Aorta (tissue), 5 donors: ENCODE data around the gene NKD2. TPM values are rescaled to one million over a fixed set of nuclear protein-coding genes. Genes with fewer than 3 reads are reported as not detected.

ENCODE experiments used
- ATAC-seq: fragments of 200-7000 bp; cut with Tn5 transposase; one replicate; pipeline ENCODE4 v1.9.1; 2022; ENCODE audit warnings: moderate library complexity; ENCODE audit not compliant: low FRiP score
- DNase-seq, 2 donors: peaks; one replicate each; pipeline ENCODE4 v3.0.0-alpha.2; 2020
- H3K27ac ChIP-seq, 2 donors: one replicate each; pipeline ENCODE4 v1.5.1; 2013; ENCODE audit warnings: low read length in 2 of 2, mild to moderate bottlenecking in 2 of 2, moderate library complexity in 2 of 2, control low read depth in 1 of 2, inconsistent platforms in 1 of 2, low read depth in 1 of 2
- H3K27me3 ChIP-seq, 2 donors: one replicate each; pipeline ENCODE4 v1.6.1; 2013; ENCODE audit warnings: control low read depth in 1 of 2, low read length in 1 of 2, mild to moderate bottlenecking in 1 of 2, moderate library complexity in 1 of 2; ENCODE audit not compliant: insufficient read depth in 2 of 2, control insufficient read depth in 1 of 2
- H3K36me3 ChIP-seq, 2 donors: one replicate each; pipeline ENCODE4 v1.6.1; 2013; ENCODE audit warnings: control low read depth in 1 of 2, low read length in 1 of 2, mild to moderate bottlenecking in 1 of 2; ENCODE audit not compliant: insufficient read depth in 2 of 2, control insufficient read depth in 1 of 2
- H3K4me1 ChIP-seq, 2 donors: one replicate each; pipeline ENCODE4 v1.6.1; 2013; ENCODE audit warnings: low read length in 2 of 2, control low read depth in 1 of 2, mild to moderate bottlenecking in 1 of 2, moderate library complexity in 1 of 2; ENCODE audit not compliant: insufficient read depth in 2 of 2, control insufficient read depth in 1 of 2
- H3K4me3 ChIP-seq, 2 donors: one replicate each; pipeline ENCODE4 v1.5.1; 2013; ENCODE audit warnings: low read length in 2 of 2, control low read depth in 1 of 2, mild to moderate bottlenecking in 1 of 2
- H3K9me3 ChIP-seq: one replicate; pipeline ENCODE4 v1.6.1; 2013; ENCODE audit warnings: mild to moderate bottlenecking, low read length; ENCODE audit not compliant: control insufficient read depth
- WGBS, 2 donors: extraction: QIAGEN DNeasy Blood & Tissue Kit; methylation state at CpG; one replicate each; pipeline ENCODE4 v1.1.7; 2013; 5-methylcytosine and 5-hydroxymethylcytosine counted together
- intact Hi-C, 2 donors: fragments of 100-400 bp; cut with DNase I; formaldehyde crosslinking; loops; one replicate each; pipeline versions ENCODE4 v1.14.2 to v1.15.0; 2022
- polyA plus RNA-seq, 2 donors: library from polyadenylated mRNA; stranded (reverse); fragments of 200-250 nt; gene quantifications; one replicate each; pipeline ENCODE4 v1.2.3, GENCODE V29; 2013
- total RNA-seq, 2 donors: library from RNA; stranded (reverse); fragmentation: NEBNext Ultra II Directional; extraction: Animal tissue kit (Norgen Biotek cat#: 25700); gene quantifications; one replicate each; pipeline ENCODE4 v1.2.1, GENCODE V29; 2021
- donor health status: healthy with polysubstance abuse.
- donor health status: Bipolar disorder and iron deficiency.
- donor health status: DM: no; HTN: no; CAD: no.
- donor health status: DM: no; HTN: no; CAD: no.
- donor health status: DM: yes; HTN: yes; CAD: no.

Gene NKD2
- total and polyA plus RNA-seq, 4 donors, result 0.10 to 6.8 (median 2.8) TPM; not detected in 1

DNA sequence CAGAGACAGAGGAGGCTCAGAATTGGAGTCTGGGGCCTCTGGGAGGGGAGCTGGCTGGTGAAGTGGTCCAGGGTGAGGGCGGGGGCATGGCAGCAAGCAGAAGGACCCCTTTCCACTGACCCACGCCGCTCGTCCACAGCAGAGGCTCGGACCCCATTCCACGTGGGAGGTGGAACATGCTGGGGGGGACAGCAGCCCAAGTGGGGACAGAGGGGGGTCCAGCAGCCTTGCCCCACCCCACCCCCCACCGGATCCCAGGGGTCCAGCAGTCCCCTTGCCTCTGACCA, 25.4 kb upstream of the NKD2 start:
- DNase-seq (peak in 1 of 2 donors; percentile 33), ATAC-seq (peak; percentile 6)

DNA sequence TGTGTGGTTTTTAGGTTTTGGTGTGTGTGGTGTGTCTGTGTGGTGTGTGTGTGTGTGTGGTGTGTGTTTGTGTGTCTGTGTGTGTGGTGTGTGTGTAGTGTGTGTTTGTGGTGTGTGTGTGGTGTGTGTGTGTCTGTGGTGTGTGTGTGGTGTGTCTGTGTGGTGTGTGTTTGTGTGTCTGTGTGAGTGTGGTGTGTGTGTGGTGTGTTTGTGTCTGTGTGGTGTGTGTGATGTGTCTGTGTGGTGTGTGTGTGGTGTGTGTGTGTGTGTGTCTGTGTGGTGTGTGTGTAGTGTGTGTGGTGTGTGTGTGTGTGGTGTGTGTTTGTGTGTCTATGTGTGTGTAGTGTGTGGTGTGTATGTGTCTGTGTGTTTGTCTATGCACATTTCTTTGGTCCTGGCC, 25.0 kb upstream of the NKD2 start:
- H3K27ac ChIP-seq, result no peak overlapping the region
- no peak overlapping the region for H3K4me3 ChIP-seq
- ATAC-seq, result no peak
- no peak for DNase-seq
- H3K27me3 ChIP-seq, result no peaks in the 10 kb centered on the region
- intact Hi-C loops, result no loop called here
- H3K9me3 ChIP-seq, result peaks cover 2% of the 10 kb centered on the region
- H3K36me3 ChIP-seq, result no peaks in the 10 kb centered on the region
- H3K4me1 ChIP-seq, result no peaks in the 10 kb centered on the region

More for the DNA sequence above, 25.4 kb upstream of the NKD2 start:
- intact Hi-C loops, result no loop called here
- Histone ChIP-seq H3K27me3 (no peaks in the 10 kb centered on the region), H3K27ac (no peak overlapping the region), H3K9me3 (no peaks in the 10 kb centered on the region), H3K36me3 (no peaks in the 10 kb centered on the region), H3K4me1 (no peaks in the 10 kb centered on the region), H3K4me3 (no peak overlapping the region)
- WGBS, 2 donors, result 86 to 89% methylated on average over 6 to 7 of the region's 7 CpGs

DNA sequence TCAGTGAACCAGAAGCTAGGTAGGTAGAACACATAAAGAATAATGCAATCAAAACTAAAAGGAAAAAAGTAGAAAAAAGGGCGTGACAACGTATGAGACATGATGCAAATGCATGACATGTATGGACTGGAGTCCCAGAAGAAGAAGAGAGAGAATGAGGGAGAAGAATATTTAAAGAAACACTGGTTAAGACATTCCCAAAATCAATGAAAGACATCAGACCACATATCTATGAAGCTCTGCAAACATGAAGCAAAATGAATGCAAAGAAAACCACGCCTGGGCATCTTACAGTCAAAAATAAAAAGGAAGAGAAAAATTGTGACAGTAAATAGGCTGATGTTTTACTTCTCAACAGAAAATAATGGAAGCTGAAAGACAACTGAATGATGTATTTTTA, 23.8 kb upstream of the NKD2 start:
- no peak for DNase-seq
- no peaks in the 10 kb centered on the region for H3K27me3 ChIP-seq
- ATAC-seq, result no peak
- intact Hi-C loops, result no loop called here
- H3K4me3 ChIP-seq, result no peak overlapping the region
- H3K4me1 ChIP-seq, result no peaks in the 10 kb centered on the region
- no peak overlapping the region for H3K27ac ChIP-seq
- WGBS, 2 donors, result 92 to 93% methylated on average over 3 of the region's 3 CpGs
- peaks cover 4% of the 10 kb centered on the region for H3K9me3 ChIP-seq
- no peaks in the 10 kb centered on the region for H3K36me3 ChIP-seq

DNA sequence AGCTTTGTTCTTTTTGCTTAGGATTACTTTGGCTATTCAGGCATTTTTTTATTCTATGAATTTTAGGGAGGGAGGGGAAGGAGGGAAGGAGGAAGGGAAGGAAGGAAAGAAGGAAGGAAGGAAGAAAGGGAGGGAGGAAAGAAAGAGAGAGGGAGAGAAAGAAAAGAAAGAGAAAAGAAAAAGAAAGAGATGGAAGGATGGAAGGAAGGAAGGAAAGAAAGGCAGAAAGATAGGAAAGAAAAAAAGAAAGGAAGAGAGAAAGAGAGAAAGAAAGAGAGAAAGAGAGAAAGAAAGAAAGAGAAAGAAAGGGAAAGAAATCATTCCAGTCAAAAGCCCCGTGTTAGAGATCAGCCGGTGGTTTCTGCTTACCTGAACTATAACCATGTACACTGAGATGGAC, 20.8 kb upstream of the NKD2 start:
- intact Hi-C loops, result no loop called here
- WGBS, 2 donors, result 62 to 92% methylated on average over 2 of the region's 2 CpGs
- ATAC-seq, result no peak

DNA sequence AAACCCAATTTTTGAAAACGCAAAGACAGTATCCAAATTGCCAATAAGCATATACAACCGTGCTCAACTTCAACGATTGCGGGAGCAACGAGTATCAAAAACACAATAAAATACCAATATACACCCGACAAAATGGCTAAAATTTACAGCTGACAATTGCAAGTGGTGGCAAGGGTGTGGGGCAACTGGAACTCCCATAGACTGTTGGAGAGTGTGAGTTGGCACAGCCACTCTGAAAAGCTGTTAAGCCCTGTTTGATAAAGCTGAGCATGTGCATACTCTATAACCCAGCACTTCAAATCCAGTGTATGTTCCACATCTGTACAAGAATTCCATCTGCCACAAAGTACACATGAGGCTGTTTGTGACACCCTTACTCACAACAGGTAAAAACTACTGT, 20.3 kb upstream of the NKD2 start:
- H3K27me3 ChIP-seq, result no peaks in the 10 kb centered on the region
- no peak for DNase-seq
- no peak overlapping the region for H3K4me3 ChIP-seq
- no peaks in the 10 kb centered on the region for H3K4me1 ChIP-seq
- no peak for ATAC-seq
- intact Hi-C loops, result no loop called here
- H3K9me3 ChIP-seq, result peaks cover 4% of the 10 kb centered on the region
- H3K27ac ChIP-seq, result no peak overlapping the region
- H3K36me3 ChIP-seq, result no peaks in the 10 kb centered on the region
- WGBS, 2 donors, result 77% methylated on average over 6 of the region's 6 CpGs

More for the DNA sequence above, 20.8 kb upstream of the NKD2 start:
- no peaks in the 10 kb centered on the region for H3K36me3 ChIP-seq
- H3K4me3 ChIP-seq, result no peak overlapping the region
- H3K4me1 ChIP-seq, result no peaks in the 10 kb centered on the region
- no peaks in the 10 kb centered on the region for H3K27me3 ChIP-seq
- DNase-seq, result no peak
- no peak overlapping the region for H3K27ac ChIP-seq
- peaks cover 4% of the 10 kb centered on the region for H3K9me3 ChIP-seq

DNA sequence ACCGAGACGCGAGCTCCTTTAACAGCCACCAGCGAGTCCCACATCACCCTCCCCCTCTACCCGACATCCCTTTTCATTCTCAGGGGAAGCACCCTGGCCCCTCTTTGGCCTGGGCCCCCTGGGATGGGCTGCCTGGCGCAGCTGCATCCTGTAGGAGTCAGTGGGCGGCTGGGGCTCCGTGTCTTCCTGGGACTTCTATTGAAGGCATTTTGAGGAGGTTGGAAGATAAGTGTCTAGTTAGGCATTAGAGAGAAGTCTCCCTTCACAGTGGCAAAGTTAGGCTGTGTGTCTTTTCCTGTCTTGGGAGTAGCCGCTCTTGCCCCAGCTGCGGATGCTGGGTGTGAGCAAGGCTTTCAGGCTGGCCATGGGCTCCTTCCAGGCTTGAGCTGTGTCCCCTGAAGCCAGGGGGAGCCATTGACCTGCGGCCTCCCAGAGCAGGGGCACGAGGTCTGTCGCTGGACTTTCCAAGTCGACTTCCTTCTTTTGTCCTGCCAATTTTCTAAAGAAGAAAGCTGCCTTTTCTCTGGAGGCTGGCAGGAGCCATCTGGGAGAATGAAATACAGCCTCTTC, 18.6 kb upstream of the NKD2 start:
- intact Hi-C loops, result no loop called here
- Histone ChIP-seq H3K27ac (no peak overlapping the region), H3K4me1 (no peaks in the 10 kb centered on the region), H3K36me3 (no peaks in the 10 kb centered on the region), H3K4me3 (no peak overlapping the region), H3K9me3 (peaks cover 4% of the 10 kb centered on the region), H3K27me3 (no peaks in the 10 kb centered on the region)
- ATAC-seq (peak; percentile 67), DNase-seq (peak in 1 of 2 donors; percentile 86)
- WGBS, 2 donors, result 46 to 47% methylated on average over 14 of the region's 14 CpGs

DNA sequence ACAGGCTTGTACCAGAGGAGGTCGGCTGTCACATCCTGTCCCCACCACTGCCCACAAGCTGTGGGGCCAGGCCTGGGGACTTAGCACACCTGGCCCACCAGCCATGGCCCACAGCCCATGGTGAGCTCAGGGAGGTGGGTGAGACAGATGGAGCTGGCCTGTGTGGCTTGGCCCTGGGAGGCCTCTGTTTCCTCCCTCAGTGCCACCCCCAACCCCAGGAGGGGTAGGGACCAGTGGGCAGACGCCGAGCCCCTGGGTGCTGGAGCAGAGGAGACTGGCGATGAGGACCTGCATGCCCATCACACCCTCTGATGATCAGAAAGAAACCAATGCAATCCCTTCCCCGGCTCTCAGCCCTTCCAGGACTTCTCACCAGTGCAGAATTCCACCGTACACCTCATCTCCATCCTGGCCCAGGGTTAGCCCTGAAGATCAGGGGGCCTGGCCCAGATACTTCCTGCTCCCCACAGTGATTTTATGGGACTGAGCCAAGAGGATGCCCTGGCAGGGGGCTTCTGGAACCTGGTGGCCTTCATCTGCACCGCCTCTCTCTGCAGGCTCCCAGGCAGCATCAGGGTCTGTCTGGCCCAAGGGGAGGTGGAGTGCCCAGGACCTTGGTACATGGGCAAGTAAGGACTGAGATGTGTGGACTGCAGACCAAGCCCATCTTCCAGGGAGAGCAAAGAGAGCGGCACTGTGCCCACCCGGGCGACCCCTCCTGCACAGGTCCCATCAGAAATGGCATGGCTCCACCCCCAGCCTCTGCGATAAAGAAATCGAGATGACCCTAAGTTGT, 16.9 kb upstream of the NKD2 start:
- WGBS, 2 donors, result 86 to 91% methylated on average over 12 of the region's 12 CpGs
- no peaks in the 10 kb centered on the region for H3K4me1 ChIP-seq

DNA sequence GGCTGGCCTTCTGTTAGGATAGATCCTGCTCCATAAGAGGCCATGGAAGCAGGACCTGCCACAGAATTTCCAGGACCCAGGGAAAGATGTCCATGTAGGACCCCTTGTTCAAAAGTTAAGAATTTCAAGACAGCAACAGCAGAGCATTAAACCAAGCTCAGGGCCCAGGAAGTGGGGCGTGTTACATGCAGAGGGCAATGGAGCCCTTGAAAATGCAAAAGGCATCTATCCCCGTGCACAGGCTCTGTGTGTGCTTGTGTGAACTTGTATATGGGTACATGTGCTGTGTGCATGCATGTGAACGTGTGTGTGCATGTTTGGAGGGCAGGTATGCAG, 14.4 kb upstream of the NKD2 start:
- Histone ChIP-seq H3K4me3 (no peak overlapping the region), H3K36me3 (no peaks in the 10 kb centered on the region), H3K27ac (no peak overlapping the region), H3K9me3 (no peaks in the 10 kb centered on the region), H3K27me3 (no peaks in the 10 kb centered on the region), H3K4me1 (no peaks in the 10 kb centered on the region)
- intact Hi-C loops, result no loop called here
- 92 to 98% methylated on average over 3 of the region's 3 CpGs for WGBS, 2 donors
- peak; percentile 37 to 55 for DNase-seq
- no peak for ATAC-seq

More for the DNA sequence above, 16.9 kb upstream of the NKD2 start:
- Histone ChIP-seq H3K36me3 (no peaks in the 10 kb centered on the region), H3K27ac (no peak overlapping the region), H3K9me3 (peaks cover 4% of the 10 kb centered on the region), H3K4me3 (no peak overlapping the region), H3K27me3 (no peaks in the 10 kb centered on the region)
- intact Hi-C loops, result no loop called here
- DNase-seq (peak; percentile 40 to 64), ATAC-seq (peak; percentile 2)

DNA sequence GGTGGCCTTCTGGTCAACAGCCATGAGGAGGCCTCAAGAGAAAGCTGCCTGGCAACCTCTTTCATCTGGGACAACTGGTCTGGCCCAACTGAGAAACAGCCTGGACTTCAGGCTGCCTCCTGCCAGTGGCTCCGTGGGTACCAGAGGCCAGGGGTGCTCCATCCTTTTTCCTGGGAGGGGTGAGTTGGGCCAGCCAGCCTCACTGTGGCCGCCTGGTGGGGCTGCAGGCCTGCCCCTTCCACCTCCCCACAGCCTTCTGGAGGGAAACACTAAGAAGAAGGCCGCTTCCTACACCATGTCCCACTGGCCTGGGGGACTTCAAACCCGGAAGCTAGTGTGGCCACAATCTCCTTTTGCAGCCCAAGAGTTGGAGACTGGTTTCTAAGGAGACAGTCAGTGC, 13.8 kb upstream of the NKD2 start:
- intact Hi-C loops, result no loop called here
- Histone ChIP-seq H3K4me3 (no peak overlapping the region), H3K4me1 (no peaks in the 10 kb centered on the region), H3K9me3 (no peaks in the 10 kb centered on the region), H3K36me3 (no peaks in the 10 kb centered on the region), H3K27ac (no peak overlapping the region), H3K27me3 (no peaks in the 10 kb centered on the region)
- WGBS, 2 donors, result 94 to 95% methylated on average over 4 of the region's 4 CpGs
- DNase-seq (peak; percentile 21 to 61), ATAC-seq (no peak)
